ENCODE measurements around the gene FGB.
"Not testable (repeated sequence)": the region's sequence is repeated elsewhere in the genome, so short reads cannot be mapped to it uniquely, and the experiment has no call there.

Gene FGB

DNA sequence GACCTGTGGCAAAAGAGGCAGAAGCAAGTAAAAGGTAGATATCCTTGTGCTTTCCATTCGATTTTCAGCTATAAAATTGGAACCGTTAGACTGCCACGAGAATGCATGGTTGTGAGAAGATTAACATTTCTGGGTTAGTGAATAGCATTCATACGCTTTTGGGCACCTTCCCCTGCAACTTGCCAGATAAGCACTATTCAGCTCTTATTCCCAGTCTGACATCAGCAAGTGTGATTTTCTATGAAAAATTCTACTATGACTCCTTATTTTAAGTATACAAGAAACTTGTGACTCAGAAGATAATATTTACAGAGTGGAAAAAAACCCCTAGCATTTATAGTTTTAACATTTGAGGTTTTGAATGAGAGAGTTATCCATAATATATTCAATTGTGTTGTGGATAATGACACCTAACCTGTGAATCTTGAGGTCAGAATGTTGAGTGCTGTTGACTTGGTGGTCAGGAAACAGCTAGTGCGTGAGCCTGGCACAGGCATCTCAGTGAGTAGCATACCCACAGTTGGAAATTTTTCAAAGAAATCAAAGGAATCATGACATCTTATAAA is 3.9 kb downstream of the FGB start:
- no peak for DNase-seq (ENCODE audit: low spot score)

DNA sequence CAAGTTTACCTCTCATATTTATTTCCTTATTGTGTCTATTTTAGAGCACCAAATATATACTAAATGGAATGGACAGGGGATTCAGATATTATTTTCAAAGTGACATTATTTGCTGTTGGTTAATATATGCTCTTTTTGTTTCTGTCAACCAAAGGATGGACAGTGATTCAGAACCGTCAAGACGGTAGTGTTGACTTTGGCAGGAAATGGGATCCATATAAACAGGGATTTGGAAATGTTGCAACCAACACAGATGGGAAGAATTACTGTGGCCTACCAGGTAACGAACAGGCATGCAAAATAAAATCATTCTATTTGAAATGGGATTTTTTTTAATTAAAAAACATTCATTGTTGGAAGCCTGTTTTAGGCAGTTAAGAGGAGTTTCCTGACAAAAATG is 6.2 kb downstream of the FGB start:
- DNase-seq (ENCODE audit: low spot score), result no peak

DNA sequence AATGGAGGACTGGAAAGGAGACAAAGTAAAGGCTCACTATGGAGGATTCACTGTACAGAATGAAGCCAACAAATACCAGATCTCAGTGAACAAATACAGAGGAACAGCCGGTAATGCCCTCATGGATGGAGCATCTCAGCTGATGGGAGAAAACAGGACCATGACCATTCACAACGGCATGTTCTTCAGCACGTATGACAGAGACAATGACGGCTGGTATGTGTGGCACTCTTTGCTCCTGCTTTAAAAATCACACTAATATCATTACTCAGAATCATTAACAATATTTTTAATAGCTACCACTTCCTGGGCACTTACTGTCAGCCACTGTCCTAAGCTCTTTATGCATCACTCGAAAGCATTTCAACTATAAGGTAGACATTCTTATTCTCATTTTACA is 6.8 kb downstream of the FGB start:
- no peak for DNase-seq (ENCODE audit: low spot score)

GRCh38 chr4:154573190-154573870 is 10.5 kb downstream of the FGB start:
- no peak for DNase-seq (ENCODE audit: low spot score)

DNA sequence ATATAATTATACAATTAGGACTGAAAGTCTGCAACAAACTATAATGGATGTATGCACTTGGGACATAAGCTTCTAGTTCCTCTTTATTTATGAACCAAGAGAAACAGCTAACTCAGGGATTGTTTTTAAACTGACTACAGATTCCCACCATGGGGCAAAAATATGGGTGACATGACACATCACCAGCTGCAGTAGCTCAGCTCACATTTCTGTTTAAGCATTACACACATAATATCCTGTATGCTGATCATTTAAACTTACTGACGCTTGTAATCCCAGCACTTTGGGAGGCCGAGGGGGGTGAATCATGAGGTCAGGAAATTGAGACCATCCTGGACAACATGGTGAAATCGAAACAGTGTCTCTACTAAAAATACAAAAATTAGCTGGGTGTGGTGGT is 11.5 kb downstream of the FGB start:
- DNase-seq (ENCODE audit: low spot score), result no peak

- no peak for DNase-seq (ENCODE audit: low spot score)
Measured at GRCh38 chr4:154577324-154577723, 14.5 kb downstream of the FGB start.

DNA sequence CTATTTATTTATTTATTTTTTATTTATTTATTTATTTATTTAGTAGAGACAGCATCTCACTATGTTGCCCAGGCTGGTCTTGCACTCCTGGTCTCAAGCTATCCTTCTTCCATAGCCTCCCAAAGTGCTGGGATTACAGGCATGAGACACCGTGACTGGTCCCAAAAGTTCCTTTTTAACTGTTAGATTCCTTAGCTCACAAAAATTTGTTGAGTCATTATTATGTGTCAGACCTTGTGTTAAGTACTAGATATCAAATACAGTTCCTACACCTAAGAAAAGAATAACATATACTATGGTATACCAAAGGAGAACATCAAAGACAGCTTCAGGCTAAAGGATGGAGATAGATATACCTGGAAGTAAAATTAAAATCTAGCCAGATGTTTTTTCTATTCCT is 16.1 kb downstream of the FGB start:
- no peak for DNase-seq (ENCODE audit: low spot score)

DNA sequence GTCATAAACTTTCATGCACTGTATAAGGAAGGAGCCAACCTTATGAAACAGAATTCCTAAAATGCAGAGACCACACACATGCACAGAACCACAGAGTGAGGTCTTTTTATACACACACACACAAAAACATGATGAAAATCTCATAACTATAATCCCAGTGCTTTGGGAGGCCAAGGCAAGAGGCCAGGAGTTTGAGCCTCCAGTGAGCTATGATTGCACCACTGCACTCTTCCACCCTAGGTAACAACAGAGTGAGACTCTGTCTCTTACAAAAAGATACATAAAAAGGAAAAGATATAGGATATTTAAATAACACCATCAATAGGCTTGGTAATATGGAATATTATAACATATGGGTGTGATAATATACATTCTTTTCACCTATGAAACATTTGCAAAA is 17.1 kb downstream of the FGB start:
- no peak for DNase-seq (ENCODE audit: low spot score)

GRCh38 chr4:154582723-154583122 is 19.9 kb downstream of the FGB start:
- no peak for DNase-seq (ENCODE audit: low spot score)

DNA sequence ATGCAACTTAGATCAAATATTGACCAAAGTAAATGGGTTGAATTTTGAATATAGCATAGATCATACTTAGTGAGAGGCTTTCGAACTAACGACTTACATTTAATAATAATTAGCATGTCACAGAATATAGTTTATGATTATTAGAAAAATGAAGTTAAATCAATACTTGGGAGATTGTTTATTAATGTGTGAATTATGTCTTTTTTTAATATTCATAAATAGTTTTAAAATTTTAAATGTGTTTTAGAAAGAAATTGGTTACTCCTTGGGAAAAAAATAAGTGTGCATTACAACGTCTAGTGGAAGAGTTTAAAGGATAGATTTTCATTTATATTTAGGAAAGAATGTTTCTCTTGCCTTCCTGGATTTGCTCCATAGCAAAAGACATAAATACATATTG is 20.4 kb downstream of the FGB start:
- DNase-seq (ENCODE audit: low spot score), result no peak

GRCh38 chr4:154583677-154584076 is 20.9 kb downstream of the FGB start:
- DNase-seq (ENCODE audit: low spot score), result no peak

DNA sequence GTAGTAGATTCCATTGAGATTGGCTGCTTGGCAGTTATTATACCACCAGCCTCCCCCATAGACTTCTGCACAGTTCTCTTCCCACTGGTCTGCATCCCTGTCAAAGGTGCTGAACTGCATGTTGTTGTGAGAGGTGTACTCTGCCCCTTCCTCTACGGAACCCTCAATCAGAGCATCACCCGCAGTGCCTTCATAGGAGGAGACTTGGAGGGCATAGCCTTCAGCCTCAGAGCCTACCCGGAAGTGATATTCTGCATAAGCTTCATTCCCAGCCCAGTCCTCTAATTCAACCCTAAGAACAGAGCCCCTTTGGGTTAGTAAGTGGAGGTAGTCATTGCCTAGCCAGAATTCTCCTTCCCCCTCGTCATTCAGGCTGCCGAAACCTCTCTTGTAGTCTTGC is 21.4 kb downstream of the FGB start:
- no peak for DNase-seq (ENCODE audit: low spot score)

DNA sequence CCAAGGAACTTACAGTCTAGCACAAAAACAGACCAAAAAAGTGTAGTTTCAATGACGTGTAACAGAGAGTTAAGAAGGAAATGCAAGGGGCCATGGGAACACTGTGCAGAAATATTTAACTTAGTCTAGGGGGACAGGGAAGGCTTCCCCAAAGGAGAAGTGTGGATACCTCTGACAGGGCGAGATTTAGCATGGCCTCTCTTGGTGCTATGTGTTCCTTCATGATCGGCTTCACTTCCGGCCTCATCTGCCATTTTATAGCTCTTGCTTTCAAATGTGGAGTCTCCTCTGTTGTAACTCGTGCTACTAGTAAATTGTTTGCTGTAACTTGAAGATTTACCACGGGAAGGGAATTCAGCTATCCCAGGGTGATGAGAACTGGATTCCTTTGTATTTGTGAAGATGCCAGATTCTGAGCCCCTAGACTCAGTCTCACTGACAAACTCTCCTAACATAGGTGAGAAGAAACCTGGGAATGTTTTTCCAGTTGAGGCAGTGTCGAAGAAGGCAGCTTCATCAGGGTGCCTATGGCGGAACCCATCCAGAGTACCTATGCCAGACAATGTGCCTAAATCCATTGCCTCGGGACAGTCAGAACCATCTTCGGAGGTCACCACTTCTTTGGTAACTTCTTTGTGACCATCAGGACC is 22.7 kb downstream of the FGB start:
- DNase-seq (ENCODE audit: low spot score), result no peak

DNA sequence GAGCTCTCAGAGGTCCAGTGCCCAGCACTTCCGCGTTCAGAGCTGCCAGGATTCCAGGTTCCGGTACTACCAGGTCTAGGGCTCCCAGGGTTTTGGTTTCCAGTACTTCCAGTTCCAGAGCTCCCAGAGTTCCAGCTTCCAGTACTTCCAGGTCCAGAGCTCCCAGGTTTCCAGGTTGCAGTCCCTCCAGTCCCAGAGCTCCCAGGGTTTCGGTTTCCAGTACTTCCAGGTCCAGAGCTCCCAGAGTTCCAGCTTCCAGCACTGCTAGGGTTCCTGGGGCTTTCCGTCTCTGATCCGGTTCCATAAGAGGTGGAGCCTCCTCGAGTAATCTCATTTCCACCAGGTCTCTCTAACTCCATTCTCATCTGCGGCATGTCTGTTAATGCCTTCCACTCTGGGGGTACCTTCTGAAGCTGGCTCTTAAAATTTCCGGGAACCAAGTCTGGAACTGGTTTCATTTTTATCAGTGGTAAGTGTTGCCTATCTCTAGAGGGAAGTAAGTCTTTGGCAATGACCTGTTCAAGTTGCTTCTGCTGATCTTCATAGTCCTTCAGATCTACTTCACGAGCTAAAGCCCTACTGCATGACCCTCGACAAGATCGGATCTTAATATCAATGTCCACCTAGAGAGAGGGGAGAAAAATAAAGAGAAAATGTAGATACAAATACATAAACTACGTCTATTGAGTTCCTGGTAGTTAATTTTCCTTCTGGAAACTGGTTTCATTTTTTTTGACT is 23.7 kb downstream of the FGB start:
- DNase-seq (ENCODE audit: low spot score), result no peak

DNA sequence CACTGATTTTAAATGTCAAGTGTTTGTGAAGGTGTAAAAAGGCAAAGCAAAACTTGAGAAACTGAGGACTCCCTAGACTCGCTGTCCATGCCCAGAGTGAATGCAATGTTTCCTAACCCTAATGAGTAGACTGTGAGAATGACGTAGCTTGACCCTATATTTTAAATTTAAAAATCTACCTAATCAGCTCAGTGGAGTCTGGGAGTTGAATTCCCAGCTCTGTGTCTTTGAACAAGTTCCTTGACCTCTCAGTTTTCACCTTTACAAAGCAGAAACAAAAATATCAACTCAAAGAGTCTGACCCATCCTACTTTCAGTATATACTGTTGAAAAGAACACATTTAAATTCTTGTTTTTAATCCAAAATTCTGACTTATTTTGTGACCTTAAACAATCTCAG is 25.4 kb downstream of the FGB start:
- no peak for DNase-seq (ENCODE audit: low spot score)

GRCh38 chr4:154589296-154590197 is 26.7 kb downstream of the FGB start:
- DNase-seq (ENCODE audit: low spot score), result no peak

GRCh38 chr4:154590329-154591006 is 27.7 kb downstream of the FGB start, which contains the start of gene FGA:
Gene FGA (minus strand): TSS chr4:154590742. CDS start chr4:154590687, 55 bp downstream.
- DNase-seq (ENCODE audit: low spot score), result no peak

GRCh38 chr4:154591890-154592289 is 29.1 kb downstream of the FGB start:
- DNase-seq (ENCODE audit: low spot score), result no peak

GRCh38 chr4:154593868-154594267 is 31.1 kb downstream of the FGB start:
- no peak for DNase-seq (ENCODE audit: low spot score)

GRCh38 chr4:154594343-154594742 is 31.5 kb downstream of the FGB start:
- not testable (repeated sequence) for DNase-seq (ENCODE audit: low spot score)

DNA sequence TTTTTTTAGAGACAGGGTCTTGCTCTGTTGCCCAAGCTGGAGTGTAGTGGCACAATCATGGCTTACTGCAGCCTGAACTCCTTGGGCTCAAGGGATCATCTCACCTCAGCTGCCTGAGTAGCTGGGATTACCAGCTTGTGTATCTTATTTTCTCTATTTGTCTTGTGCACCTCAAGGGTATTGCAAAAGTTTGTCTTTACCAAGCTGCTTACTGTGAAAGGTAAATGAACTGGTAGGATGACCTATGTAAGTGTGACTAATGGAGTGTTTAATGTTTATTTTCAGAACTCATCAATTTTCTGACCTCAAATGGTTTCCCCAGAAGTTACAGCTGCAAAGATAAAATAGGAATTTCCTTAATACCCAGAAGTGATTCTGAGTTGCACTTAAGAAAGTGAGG is 33.0 kb downstream of the FGB start:
- DNase-seq (ENCODE audit: low spot score), result no peak
